ENCODE measurements around the gene MARK1. TPM values are rescaled to one million over a fixed set of nuclear protein-coding genes. Genes with fewer than 3 reads are reported as not detected.

The MARK1 gene
- total and polyA plus RNA-seq, 9 of the 15 experiments (the other 6 are each of a cell fraction or from before 2014, with no cell fraction given), result not detected

DNA sequence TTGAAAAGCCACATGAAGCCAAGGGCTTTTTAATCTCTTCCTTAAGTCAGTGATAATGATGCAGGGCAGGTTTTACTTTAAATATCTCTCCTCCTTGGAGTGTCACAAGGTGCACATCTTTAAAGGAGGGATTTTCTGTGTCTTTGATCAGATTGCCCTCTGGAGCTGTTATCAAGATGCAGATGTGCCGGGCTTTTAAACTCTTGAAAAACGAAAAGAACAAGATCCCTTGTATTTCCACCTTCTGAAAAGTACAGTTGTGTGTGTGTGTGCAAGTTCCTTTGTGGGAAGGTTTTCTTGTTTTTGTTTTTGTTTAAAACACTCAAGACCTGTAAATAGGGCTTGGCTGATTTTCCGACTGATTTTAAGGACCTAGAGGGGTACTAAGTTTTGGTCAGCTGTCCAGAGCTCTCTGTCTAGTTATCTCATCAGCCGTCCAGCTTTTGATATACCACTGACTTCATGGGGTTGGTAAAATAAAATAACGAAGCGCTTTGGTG lies 1.6 kb downstream of the MARK1 start:
- H4K20me1 ChIP-seq (replicated peaks; ENCODE audit: control insufficient read depth, insufficient read depth, low read length), result no peaks in the 10 kb centered on the region
- no peak overlapping the region for H3K4me3 ChIP-seq
- TF ChIP-seq ZNF583 (CRISPR knock-in tag; IDR thresholded peaks at IDR 0.05) (no peak), TAL1 (IDR thresholded peaks at IDR 0.05) (no peak), KLF6 (CRISPR knock-in tag; IDR thresholded peaks at IDR 0.05; ENCODE audit: borderline replicate concordance) (no peak), ZBTB7A (IDR thresholded peaks at IDR 0.05; ENCODE audit: borderline replicate concordance, control insufficient read depth, low read depth, low read length) (no peak), ZNF507 (tag; conservative IDR thresholded peaks at IDR 0.05) (no peak), TGIF2 (CRISPR knock-in tag; IDR thresholded peaks at IDR 0.05) (no peak), L3MBTL2 (IDR thresholded peaks at IDR 0.05) (no peak), SMC3 (conservative IDR thresholded peaks at IDR 0.05; ENCODE audit: insufficient read depth, low read depth, low read length) (no peak), HEY1 (CRISPR knock-in tag; IDR thresholded peaks at IDR 0.05; ENCODE audit: borderline replicate concordance) (no peak), TBP (optimal IDR thresholded peaks at IDR 0.05; ENCODE audit: low read depth, low read length) (no peak), CBFB (CRISPR knock-in tag; IDR thresholded peaks at IDR 0.05) (no peak), NR2C2 (CRISPR knock-in tag; IDR thresholded peaks at IDR 0.05) (no peak), NR2C2 (tag; IDR thresholded peaks at IDR 0.05) (no peak), ZC3H8 (IDR thresholded peaks at IDR 0.05) (no peak)
- TF ChIP-seq, protein P1, sequence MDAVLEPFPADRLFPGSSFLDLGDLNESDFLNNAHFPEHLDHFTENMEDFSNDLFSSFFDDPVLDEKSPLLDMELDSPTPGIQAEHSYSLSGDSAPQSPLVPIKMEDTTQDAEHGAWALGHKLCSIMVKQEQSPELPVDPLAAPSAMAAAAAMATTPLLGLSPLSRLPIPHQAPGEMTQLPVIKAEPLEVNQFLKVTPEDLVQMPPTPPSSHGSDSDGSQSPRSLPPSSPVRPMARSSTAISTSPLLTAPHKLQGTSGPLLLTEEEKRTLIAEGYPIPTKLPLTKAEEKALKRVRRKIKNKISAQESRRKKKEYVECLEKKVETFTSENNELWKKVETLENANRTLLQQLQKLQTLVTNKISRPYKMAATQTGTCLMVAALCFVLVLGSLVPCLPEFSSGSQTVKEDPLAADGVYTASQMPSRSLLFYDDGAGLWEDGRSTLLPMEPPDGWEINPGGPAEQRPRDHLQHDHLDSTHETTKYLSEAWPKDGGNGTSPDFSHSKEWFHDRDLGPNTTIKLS (IDR thresholded peaks at IDR 0.05; ENCODE audit: borderline replicate concordance, low read depth), result no peak
- TF ChIP-seq, protein P2, sequence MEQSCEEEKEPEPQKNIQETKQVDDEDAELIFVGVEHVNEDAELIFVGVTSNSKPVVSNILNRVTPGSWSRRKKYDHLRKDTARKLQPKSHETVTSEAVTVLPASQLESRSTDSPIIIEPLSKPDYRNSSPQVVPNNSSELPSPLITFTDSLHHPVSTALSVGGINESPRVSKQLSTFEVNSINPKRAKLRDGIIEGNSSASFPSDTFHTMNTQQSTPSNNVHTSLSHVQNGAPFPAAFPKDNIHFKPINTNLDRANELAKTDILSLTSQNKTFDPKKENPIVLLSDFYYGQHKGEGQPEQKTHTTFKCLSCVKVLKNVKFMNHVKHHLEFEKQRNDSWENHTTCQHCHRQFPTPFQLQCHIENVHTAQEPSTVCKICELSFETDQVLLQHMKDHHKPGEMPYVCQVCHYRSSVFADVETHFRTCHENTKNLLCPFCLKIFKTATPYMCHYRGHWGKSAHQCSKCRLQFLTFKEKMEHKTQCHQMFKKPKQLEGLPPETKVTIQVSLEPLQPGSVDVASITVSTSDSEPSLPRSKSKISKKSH (CRISPR knock-in tag; IDR thresholded peaks at IDR 0.05), result no peak
- TF ChIP-seq, protein P3, sequence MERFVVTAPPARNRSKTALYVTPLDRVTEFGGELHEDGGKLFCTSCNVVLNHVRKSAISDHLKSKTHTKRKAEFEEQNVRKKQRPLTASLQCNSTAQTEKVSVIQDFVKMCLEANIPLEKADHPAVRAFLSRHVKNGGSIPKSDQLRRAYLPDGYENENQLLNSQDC (CRISPR knock-in tag; IDR thresholded peaks at IDR 0.05), result no peak
- TF ChIP-seq, protein P4, sequence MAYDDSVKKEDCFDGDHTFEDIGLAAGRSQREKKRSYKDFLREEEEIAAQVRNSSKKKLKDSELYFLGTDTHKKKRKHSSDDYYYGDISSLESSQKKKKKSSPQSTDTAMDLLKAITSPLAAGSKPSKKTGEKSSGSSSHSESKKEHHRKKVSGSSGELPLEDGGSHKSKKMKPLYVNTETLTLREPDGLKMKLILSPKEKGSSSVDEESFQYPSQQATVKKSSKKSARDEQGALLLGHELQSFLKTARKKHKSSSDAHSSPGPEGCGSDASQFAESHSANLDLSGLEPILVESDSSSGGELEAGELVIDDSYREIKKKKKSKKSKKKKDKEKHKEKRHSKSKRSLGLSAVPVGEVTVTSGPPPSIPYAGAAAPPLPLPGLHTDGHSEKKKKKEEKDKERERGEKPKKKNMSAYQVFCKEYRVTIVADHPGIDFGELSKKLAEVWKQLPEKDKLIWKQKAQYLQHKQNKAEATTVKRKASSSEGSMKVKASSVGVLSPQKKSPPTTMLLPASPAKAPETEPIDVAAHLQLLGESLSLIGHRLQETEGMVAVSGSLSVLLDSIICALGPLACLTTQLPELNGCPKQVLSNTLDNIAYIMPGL (CRISPR knock-in tag; IDR thresholded peaks at IDR 0.05), result no peak

More for the DNA sequence above, 1.6 kb downstream of the MARK1 start:
- FAIRE-seq (no peak), ATAC-seq (no peak), DNase-seq (ENCODE audit: extremely low read depth in 1 of 4, low spot score in 3 of 4) (no peak)
- intact Hi-C loops (cut with micrococcal nuclease), result no loop called here
- no peak overlapping the region for H2AFZ ChIP-seq (ENCODE audit: low read depth, low read length)
- CTCF ChIA-PET (ENCODE audit: low intra/inter-chr PET ratio), result interaction anchor here (0.6 kb wide), 1 partner anchor 312 kb away, joined by 5 read pairs; no protein-coding TSS in a partner anchor
- H3K27me3 ChIP-seq (ENCODE audit: control insufficient read depth in 2 of 2, insufficient read depth in 2 of 2, low read length in 2 of 2), result peaks cover 31 to 32% of the 10 kb centered on the region in 2 experiments
- H3K4me2 ChIP-seq (ENCODE audit: insufficient read depth, low read length), result no peak overlapping the region
- BruUV-seq (replicated peaks), result no TSS peak
- H3K4me1 ChIP-seq (replicated peaks in 1 of 2; ENCODE audit: control insufficient read depth in 2 of 2, insufficient read depth in 2 of 2, low read length in 2 of 2), result peaks cover 0 to 17% of the 10 kb centered on the region in 2 experiments; a peak in 3 of 5 replicates
- in situ Hi-C loops (cut with MboI), result no loop called here
- H3K36me3 ChIP-seq (ENCODE audit: control insufficient read depth, insufficient read depth, low read length), result no peaks in the 10 kb centered on the region
- POLR2A ChIA-PET, result interaction anchor here (0.6 kb wide), 1 partner anchor 21 kb away, joined by 3 read pairs; no protein-coding TSS in a partner anchor
- no peaks in the 10 kb centered on the region for H3K79me2 ChIP-seq (ENCODE audit: control insufficient read depth, insufficient read depth, low read length)
- H3K27ac ChIP-seq (ENCODE audit: extremely low read depth, low read depth, low read length), result no peak overlapping the region
- no peaks in the 10 kb centered on the region for H3K9me1 ChIP-seq (ENCODE audit: control insufficient read depth, insufficient read depth, low read length)
- WGBS (ENCODE audit: insufficient coverage, low coverage, missing lambda C conversion rate), result 3% methylated on average over 6 of the region's 6 CpGs
- H3K9ac ChIP-seq (ENCODE audit: insufficient read depth in 1 of 2, low read depth in 2 of 2, low read length in 2 of 2), result no peak overlapping the region
- H3K9me3 ChIP-seq (replicated peaks; ENCODE audit: control insufficient read depth, insufficient read depth, low read depth, low read length), result no peaks in the 10 kb centered on the region

All from K562 (cell line).